Glutamatergic neuron (in vitro differentiated cells): ENCODE results near the gene PERM1. TPM values are rescaled to one million over a fixed set of nuclear protein-coding genes. Genes with fewer than 3 reads are reported as not detected.
A peak's percentile ranks its signal among the peaks of the same experiment; 100 is the strongest.
"Not testable (repeated sequence)": the region's sequence is repeated elsewhere in the genome, so short reads cannot be mapped to it uniquely, and the experiment has no call there.

ENCODE experiments used
- DNase-seq: peaks from one replicate; pipeline ENCODE4 v3.0.0; 2022
- H3K27ac Mint-ChIP-seq: one replicate; pipeline ENCODE4 v1.8.0; 2020; ENCODE audit warnings: mild to moderate bottlenecking, mixed read lengths, inconsistent platforms; ENCODE audit not compliant: unreplicated experiment
- H3K27me3 Mint-ChIP-seq: one replicate; pipeline ENCODE4 v1.8.0; 2020; ENCODE audit warnings: mild to moderate bottlenecking, moderate library complexity, mixed read lengths, inconsistent platforms; ENCODE audit not compliant: unreplicated experiment
- H3K36me3 Mint-ChIP-seq: one replicate; pipeline ENCODE4 v1.8.0; 2020; ENCODE audit warnings: mild to moderate bottlenecking, mixed read lengths, inconsistent platforms; ENCODE audit not compliant: unreplicated experiment
- H3K4me1 Mint-ChIP-seq: one replicate; pipeline ENCODE4 v1.8.0; 2020; ENCODE audit warnings: mild to moderate bottlenecking, low read depth, mixed read lengths, inconsistent platforms; ENCODE audit not compliant: unreplicated experiment
- H3K4me3 Mint-ChIP-seq: one replicate; pipeline ENCODE4 v1.8.0; 2020; ENCODE audit warnings: mild to moderate bottlenecking, mixed read lengths, inconsistent platforms; ENCODE audit not compliant: unreplicated experiment
- H3K9me3 Mint-ChIP-seq: one replicate; pipeline ENCODE4 v1.8.0; 2020; ENCODE audit warnings: mild to moderate bottlenecking, moderate library complexity, mixed read lengths, inconsistent platforms; ENCODE audit not compliant: unreplicated experiment
- total RNA-seq: library from RNA; stranded (reverse); fragmentation: NEBNext Ultra II Directional; extraction: Animal tissue kit (Norgen Biotek cat#: 25700); gene quantifications from one replicate; pipeline ENCODE4 v1.2.1, GENCODE V29; 2021; ENCODE audit not compliant: unreplicated experiment
- TF ChIP-seq, protein P1 (sequence below): fragments of 200-600 bp; sonication (generic); IDR thresholded peaks from one replicate; pipeline ENCODE4 v1.5.0; 2021; ENCODE audit not compliant: partially characterized antibody, unreplicated experiment

The PERM1 gene
- total RNA-seq, 1 donor from 2014 or later = 0.32 TPM

DNA sequence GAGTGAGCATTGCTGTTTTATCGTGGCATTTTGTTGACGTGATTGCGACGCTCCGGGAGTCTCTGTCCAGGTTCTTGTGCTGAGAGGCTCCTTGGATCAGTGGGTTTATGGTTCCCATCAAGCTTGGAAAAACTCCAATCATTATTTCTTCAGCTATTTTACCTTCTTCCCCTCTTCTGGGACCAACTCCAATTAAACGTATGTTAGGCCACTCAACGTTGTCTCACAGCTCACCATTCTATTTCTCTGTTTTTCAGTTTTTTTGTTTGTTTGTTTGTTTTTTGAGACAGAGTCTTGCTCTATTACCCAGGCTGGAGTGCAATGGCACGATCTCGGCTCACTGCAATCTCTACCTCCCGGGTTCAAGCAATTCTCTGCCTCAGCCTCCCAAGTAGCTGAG, 10.0 kb upstream of the PERM1 start:
- TF ChIP-seq, protein P1, sequence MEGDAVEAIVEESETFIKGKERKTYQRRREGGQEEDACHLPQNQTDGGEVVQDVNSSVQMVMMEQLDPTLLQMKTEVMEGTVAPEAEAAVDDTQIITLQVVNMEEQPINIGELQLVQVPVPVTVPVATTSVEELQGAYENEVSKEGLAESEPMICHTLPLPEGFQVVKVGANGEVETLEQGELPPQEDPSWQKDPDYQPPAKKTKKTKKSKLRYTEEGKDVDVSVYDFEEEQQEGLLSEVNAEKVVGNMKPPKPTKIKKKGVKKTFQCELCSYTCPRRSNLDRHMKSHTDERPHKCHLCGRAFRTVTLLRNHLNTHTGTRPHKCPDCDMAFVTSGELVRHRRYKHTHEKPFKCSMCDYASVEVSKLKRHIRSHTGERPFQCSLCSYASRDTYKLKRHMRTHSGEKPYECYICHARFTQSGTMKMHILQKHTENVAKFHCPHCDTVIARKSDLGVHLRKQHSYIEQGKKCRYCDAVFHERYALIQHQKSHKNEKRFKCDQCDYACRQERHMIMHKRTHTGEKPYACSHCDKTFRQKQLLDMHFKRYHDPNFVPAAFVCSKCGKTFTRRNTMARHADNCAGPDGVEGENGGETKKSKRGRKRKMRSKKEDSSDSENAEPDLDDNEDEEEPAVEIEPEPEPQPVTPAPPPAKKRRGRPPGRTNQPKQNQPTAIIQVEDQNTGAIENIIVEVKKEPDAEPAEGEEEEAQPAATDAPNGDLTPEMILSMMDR = no peak
- peaks cover 30% of the 10 kb centered on the region for H3K9me3 Mint-ChIP-seq
- no peak overlapping the region for H3K27ac Mint-ChIP-seq
- peaks cover 3% of the 10 kb centered on the region for H3K4me1 Mint-ChIP-seq
- peaks cover 8% of the 10 kb centered on the region for H3K27me3 Mint-ChIP-seq
- peaks cover 36% of the 10 kb centered on the region for H3K36me3 Mint-ChIP-seq
- DNase-seq = no peak
- no peak overlapping the region for H3K4me3 Mint-ChIP-seq

DNA sequence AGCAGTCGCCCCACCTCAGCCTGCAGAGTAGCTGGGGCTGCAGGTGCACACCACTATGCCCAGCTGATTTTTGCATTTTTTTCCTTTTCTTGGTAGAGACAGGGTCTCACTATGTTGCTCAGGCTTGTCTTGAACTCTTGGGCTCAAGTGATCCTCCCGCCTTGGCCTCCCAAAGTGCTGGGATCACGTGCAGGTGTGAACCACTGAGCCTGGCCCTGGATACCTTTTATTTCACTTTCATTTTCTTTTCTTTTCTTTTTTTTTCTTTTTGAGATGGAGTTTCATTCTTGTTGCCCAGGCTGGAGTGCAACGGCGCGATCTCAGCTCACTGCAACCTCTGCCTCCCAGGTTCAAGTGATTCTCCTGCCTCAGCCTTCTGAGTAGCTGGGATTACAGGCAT, 9.4 kb upstream of the PERM1 start:
- not testable (repeated sequence) for H3K27ac Mint-ChIP-seq, DNase-seq, H3K4me3 Mint-ChIP-seq, H3K4me1 Mint-ChIP-seq, H3K27me3 Mint-ChIP-seq
- H3K36me3 Mint-ChIP-seq = peaks cover 36% of the 10 kb centered on the region
- peaks cover 30% of the 10 kb centered on the region for H3K9me3 Mint-ChIP-seq

DNA sequence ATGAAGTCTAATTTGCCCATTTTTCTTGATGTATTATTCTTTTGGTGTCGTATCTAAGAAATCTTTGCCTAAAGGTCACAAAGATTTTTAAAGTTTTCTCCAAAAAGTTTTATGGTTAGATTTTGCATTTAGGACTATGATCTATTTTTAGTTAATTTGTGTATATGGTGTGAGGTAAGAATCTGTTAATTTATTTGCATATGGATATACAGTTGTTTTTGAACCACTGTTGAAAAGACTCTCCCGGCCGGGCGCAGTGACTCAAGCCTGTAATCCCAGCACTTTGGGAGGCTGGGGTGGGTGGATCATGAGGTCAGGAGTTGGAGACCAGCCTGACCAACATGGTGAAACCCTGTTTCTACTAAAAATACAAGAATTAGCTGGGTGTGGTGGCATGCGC, 6.2 kb upstream of the PERM1 start:
- H3K27ac Mint-ChIP-seq, DNase-seq, H3K4me3 Mint-ChIP-seq, H3K4me1 Mint-ChIP-seq, H3K27me3 Mint-ChIP-seq: not testable (repeated sequence)
- Mint-ChIP-seq H3K36me3 (peaks cover 36% of the 10 kb centered on the region), H3K9me3 (peaks cover 21% of the 10 kb centered on the region)

DNA sequence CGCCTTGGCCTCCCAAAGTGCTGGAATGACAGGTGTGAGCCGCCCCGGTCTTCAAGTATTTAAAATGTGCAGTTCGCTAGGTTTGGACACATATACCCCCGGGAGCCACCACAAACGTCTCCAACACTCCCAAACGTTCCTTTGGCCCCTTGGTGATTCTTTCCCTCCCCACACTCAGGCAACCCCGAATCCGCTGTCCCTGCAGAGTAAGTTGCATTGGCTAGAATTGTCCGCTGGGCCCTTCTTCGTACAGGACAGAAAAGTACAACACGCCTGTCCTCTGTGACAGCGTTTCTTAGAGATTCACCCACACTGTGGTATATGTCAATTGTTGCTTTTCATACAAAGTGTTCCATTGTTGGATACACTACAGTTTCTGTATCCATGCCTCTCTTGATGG, 3.2 kb upstream of the PERM1 start:
- Mint-ChIP-seq H3K36me3 (peaks cover 18% of the 10 kb centered on the region), H3K4me1 (peaks cover 3% of the 10 kb centered on the region), H3K4me3 (no peak overlapping the region), H3K27me3 (peaks cover 2% of the 10 kb centered on the region), H3K27ac (no peak overlapping the region), H3K9me3 (peaks cover 14% of the 10 kb centered on the region)
- TF ChIP-seq, protein P1 = no peak
- no peak for DNase-seq

DNA sequence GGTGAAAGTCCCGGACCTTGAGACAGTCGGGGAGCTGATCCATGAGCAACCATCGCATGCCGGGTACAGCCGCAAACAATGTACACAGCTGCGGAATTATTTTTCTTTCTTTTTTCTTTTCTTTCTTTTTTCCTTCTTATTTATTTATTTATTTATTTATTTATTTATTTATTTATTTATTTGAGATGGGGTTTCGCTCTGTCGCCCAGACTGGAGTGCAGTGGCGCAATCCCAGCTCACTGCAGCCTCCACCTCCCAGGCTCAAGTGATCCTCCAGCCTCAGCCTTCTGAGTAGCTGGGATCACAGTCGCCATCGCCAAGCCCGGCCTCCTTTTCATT, 2.6 kb upstream of the PERM1 start:
- peaks cover 4% of the 10 kb centered on the region for H3K27me3 Mint-ChIP-seq
- no peak overlapping the region for H3K4me3 Mint-ChIP-seq
- DNase-seq = no peak
- H3K36me3 Mint-ChIP-seq = peaks cover 14% of the 10 kb centered on the region
- peaks cover 3% of the 10 kb centered on the region for H3K4me1 Mint-ChIP-seq
- TF ChIP-seq, protein P1 = peak; percentile 33
- H3K9me3 Mint-ChIP-seq = peaks cover 11% of the 10 kb centered on the region
- no peak overlapping the region for H3K27ac Mint-ChIP-seq

DNA sequence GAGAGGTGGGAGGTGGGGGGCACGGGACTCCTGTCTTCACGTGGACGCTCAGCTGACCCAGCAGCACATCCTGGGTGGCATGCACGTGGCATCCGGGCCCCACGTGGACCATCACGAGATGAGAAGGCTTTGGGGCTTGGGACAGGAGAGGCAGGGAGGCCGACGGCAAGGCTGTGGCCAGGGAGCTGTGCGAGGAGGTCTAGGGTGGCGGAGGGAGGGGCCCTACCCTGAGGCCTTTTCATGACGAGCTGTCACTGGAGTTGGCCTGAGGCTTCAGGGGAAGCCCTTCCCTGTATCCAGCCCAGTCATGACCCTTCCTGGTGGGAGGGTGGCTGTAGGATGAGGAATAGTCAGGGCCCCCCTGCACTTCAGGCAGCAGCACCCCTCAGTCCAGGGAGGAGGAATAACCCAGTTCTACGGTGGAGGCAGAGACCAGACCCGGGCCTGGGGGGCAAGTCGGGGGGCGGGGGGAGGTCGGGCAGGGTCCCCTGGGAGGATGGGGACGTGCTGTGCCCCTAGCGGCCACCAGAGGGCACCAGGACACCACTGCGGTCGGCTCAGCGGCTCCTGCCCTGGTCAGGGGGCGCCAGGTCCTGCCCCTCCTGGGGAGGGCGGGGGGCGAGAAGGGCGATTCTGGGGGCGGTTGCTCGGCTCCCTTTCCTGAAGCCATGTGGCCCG, 2.0 kb upstream of the PERM1 start:
- Mint-ChIP-seq H3K4me3 (peak overlapping the region; percentile 46), H3K9me3 (peaks cover 9% of the 10 kb centered on the region), H3K4me1 (peaks cover 3% of the 10 kb centered on the region), H3K27me3 (peaks cover 4% of the 10 kb centered on the region), H3K27ac (no peak overlapping the region), H3K36me3 (peaks cover 11% of the 10 kb centered on the region)
- DNase-seq = peak; percentile 75
- TF ChIP-seq, protein P1 = peak; percentile 93
